ENCODE measurements around the gene SSH3.

Gene SSH3, protein sequence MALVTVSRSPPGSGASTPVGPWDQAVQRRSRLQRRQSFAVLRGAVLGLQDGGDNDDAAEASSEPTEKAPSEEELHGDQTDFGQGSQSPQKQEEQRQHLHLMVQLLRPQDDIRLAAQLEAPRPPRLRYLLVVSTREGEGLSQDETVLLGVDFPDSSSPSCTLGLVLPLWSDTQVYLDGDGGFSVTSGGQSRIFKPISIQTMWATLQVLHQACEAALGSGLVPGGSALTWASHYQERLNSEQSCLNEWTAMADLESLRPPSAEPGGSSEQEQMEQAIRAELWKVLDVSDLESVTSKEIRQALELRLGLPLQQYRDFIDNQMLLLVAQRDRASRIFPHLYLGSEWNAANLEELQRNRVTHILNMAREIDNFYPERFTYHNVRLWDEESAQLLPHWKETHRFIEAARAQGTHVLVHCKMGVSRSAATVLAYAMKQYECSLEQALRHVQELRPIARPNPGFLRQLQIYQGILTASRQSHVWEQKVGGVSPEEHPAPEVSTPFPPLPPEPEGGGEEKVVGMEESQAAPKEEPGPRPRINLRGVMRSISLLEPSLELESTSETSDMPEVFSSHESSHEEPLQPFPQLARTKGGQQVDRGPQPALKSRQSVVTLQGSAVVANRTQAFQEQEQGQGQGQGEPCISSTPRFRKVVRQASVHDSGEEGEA

DNA sequence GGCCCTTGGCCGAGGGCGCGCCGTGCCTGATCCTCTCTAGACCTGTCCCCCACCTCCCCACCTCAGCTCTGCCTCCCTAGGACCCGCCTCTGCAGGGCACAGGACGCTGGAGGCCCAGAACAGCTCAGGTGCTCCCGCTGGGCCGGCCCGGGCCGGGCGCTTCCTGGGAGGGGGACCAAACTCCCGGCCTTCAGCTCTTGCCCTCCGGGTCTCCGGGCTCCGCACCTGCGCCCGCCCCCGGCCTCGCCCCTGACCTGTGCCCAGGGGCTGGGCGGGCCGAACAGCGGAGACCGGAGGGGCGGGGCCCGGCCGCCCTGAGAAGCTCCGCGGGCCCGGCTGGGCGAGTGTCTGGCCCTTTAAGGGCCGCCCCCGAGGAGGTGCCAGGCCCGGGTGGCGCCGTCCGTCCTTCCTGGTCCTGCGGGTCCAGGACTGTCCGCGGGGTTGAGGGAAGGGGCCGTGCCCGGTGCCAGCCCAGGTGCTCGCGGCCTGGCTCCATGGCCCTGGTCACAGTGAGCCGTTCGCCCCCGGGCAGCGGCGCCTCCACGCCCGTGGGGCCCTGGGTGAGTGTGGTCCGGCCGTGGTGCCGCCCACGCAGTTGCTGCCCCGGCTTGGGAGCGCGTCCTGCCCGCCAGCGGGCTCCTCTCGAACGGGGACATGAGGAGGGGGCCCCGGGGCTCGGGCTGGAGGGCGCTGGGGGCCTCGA is at the start of gene SSH3:
SSH3 (plus strand) TSS at position 399 of the 703 bp plus-strand sequence; CDS start at position 495, 96 bp downstream.
- H3K4me1 ChIP-seq (ENCODE audit: control insufficient read depth, low read length): no peaks in the 10 kb centered on the region

DNA sequence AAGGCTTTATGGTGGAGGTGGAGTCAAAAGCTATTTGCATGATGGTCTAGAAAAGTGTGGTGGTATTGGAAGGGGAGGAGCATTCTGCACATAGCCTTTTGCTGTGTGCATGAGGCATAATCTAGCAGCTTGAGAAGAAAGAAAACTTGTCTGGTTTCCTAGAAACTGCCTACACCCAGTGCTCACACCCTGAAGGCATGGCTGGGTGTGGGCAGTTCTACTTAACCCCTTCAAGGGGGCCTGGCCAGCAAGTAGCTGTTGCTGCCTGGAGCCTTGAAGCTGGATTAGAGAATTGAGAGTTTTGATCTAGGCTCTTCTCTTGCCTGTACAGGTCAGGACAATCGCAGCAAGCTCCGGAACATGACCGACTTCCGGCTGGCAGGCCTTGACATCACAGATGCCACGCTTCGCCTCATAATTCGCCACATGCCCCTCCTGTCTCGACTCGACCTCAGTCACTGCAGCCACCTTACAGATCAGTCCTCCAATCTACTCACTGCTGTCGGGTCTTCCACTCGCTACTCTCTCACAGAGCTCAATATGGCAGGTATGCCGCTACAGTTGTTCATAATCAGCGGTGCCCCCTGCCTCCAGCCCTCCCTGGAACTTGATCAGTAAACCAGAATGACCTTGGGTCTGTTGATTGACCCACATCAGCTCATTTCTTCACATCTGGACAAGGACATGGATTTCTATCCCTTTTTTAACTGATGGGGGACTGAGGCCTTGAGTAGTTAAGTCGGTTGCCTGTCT is 49.3 kb upstream of the SSH3 start:
- Histone ChIP-seq H3K36me3 (ENCODE audit: control insufficient read depth, low read length) (peaks cover 82% of the 10 kb centered on the region), H4K20me1 (ENCODE audit: control insufficient read depth, insufficient read depth, low read depth, low read length) (0 out of 2 replicates have a peak, but pooled peaks cover 3% of the 10 kb centered on the region), H3K27me3 (ENCODE audit: control insufficient read depth, low read length) (no peaks in the 10 kb centered on the region), H3K4me1 (ENCODE audit: control insufficient read depth, low read length) (0 out of 2 replicates have a peak, but pooled peaks cover 2% of the 10 kb centered on the region), H3K9me2 (replicated peaks; ENCODE audit: control insufficient read depth, low read length) (no peaks in the 10 kb centered on the region), H3K79me2 (ENCODE audit: control insufficient read depth, low read length) (no peaks in the 10 kb centered on the region), H3F3A (ENCODE audit: control insufficient read depth, insufficient read depth) (peaks cover 24% of the 10 kb centered on the region), H3K9me3 (ENCODE audit: control insufficient read depth, insufficient read depth, low read length) (no peaks in the 10 kb centered on the region), H3K4me2 (ENCODE audit: low read length) (no peak overlapping the region), H3K27ac (ENCODE audit: low read depth, low read length) (no peak overlapping the region), H3K4me3 (ENCODE audit: low read length) (no peak overlapping the region)
- TF ChIP-seq EZH2phosphoT487 (IDR thresholded peaks at IDR 0.05; ENCODE audit: borderline replicate concordance, low read length): no peak
- TF ChIP-seq, protein P1, sequence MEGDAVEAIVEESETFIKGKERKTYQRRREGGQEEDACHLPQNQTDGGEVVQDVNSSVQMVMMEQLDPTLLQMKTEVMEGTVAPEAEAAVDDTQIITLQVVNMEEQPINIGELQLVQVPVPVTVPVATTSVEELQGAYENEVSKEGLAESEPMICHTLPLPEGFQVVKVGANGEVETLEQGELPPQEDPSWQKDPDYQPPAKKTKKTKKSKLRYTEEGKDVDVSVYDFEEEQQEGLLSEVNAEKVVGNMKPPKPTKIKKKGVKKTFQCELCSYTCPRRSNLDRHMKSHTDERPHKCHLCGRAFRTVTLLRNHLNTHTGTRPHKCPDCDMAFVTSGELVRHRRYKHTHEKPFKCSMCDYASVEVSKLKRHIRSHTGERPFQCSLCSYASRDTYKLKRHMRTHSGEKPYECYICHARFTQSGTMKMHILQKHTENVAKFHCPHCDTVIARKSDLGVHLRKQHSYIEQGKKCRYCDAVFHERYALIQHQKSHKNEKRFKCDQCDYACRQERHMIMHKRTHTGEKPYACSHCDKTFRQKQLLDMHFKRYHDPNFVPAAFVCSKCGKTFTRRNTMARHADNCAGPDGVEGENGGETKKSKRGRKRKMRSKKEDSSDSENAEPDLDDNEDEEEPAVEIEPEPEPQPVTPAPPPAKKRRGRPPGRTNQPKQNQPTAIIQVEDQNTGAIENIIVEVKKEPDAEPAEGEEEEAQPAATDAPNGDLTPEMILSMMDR (IDR thresholded peaks at IDR 0.05; ENCODE audit: low read depth, low read length, poor library complexity, severe bottlenecking): no peak

More for the DNA sequence above, at the start of gene SSH3:
- no peaks in the 10 kb centered on the region for H3F3A ChIP-seq (ENCODE audit: control insufficient read depth, insufficient read depth)
- no peaks in the 10 kb centered on the region for H4K20me1 ChIP-seq (ENCODE audit: control insufficient read depth, insufficient read depth, low read depth, low read length)
- TF ChIP-seq EZH2phosphoT487 (IDR thresholded peaks at IDR 0.05; ENCODE audit: borderline replicate concordance, low read length): no peak
- TF ChIP-seq, protein P1 (IDR thresholded peaks at IDR 0.05; ENCODE audit: low read depth, low read length, poor library complexity, severe bottlenecking): no peak
- H3K9me2 ChIP-seq (replicated peaks; ENCODE audit: control insufficient read depth, low read length): no peaks in the 10 kb centered on the region
- no peak within 1 kb of the TSS for H3K4me3 ChIP-seq (ENCODE audit: low read length)
- no peaks in the 10 kb centered on the region for H3K27me3 ChIP-seq (ENCODE audit: control insufficient read depth, low read length)
- no peaks in the 10 kb centered on the region for H3K79me2 ChIP-seq (ENCODE audit: control insufficient read depth, low read length)
- peaks cover 49% of the 10 kb centered on the region for H3K36me3 ChIP-seq (ENCODE audit: control insufficient read depth, low read length)
- no peak within 1 kb of the TSS for H3K27ac ChIP-seq (ENCODE audit: low read depth, low read length)
- H3K4me2 ChIP-seq (ENCODE audit: low read length): no peak within 1 kb of the TSS
- H3K9me3 ChIP-seq (ENCODE audit: control insufficient read depth, insufficient read depth, low read length): no peaks in the 10 kb centered on the region

DNA sequence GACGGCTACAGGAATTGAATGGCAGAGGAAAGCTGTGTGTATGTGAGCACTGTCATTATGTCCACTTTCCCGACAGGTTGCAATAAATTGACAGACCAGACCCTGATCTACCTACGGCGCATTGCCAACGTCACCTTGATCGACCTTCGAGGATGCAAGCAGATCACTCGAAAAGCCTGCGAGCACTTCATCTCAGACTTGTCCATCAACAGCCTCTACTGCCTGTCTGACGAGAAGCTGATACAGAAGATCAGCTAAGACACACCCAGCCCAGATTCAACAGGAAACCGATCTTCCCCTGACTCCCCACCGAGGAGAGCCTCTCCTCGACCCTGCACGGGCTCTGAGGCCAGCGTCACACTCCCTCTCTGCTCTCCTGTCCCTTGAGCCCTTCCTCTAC is 48.5 kb upstream of the SSH3 start:
- Histone ChIP-seq H3F3A (ENCODE audit: control insufficient read depth, insufficient read depth) (peaks cover 24% of the 10 kb centered on the region), H3K79me2 (ENCODE audit: control insufficient read depth, low read length) (no peaks in the 10 kb centered on the region), H3K27ac (ENCODE audit: low read depth, low read length) (no peak overlapping the region), H3K36me3 (ENCODE audit: control insufficient read depth, low read length) (peaks cover 74% of the 10 kb centered on the region), H3K4me3 (ENCODE audit: low read length) (no peak overlapping the region), H3K9me3 (ENCODE audit: control insufficient read depth, insufficient read depth, low read length) (no peaks in the 10 kb centered on the region), H4K20me1 (ENCODE audit: control insufficient read depth, insufficient read depth, low read depth, low read length) (0 out of 2 replicates have a peak, but pooled peaks cover 3% of the 10 kb centered on the region), H3K27me3 (ENCODE audit: control insufficient read depth, low read length) (no peaks in the 10 kb centered on the region), H3K9me2 (replicated peaks; ENCODE audit: control insufficient read depth, low read length) (no peaks in the 10 kb centered on the region), H3K4me2 (ENCODE audit: low read length) (no peak overlapping the region), H3K4me1 (ENCODE audit: control insufficient read depth, low read length) (0 out of 2 replicates have a peak, but pooled peaks cover 2% of the 10 kb centered on the region)
- no peak for TF ChIP-seq EZH2phosphoT487 (IDR thresholded peaks at IDR 0.05; ENCODE audit: borderline replicate concordance, low read length)
- TF ChIP-seq, protein P1 (IDR thresholded peaks at IDR 0.05; ENCODE audit: low read depth, low read length, poor library complexity, severe bottlenecking): no peak

All from DOHH2 (cell line).